HEK293T (cell line): Measurements from ENCODE around the gene GPR85.

Experiments
- CTCF ChIA-PET: fragments of 350-600 bp; formaldehyde crosslinking; extraction: SDS; loops from one replicate; lab custom pipeline; 2021; ENCODE audit warnings: antibody characterized with exemption, inconsistent platforms; lab: Yijun Ruan, JAX
- POLR2A ChIA-PET: fragments of 350-600 bp; formaldehyde crosslinking; extraction: SDS; loops from one replicate; lab custom pipeline; 2020; ENCODE audit warnings: antibody characterized with exemption, inconsistent platforms; lab: Yijun Ruan, JAX
- DNase-seq: peaks from one replicate; pipeline ENCODE4 v3.0.0; 2012; ENCODE audit warnings: mixed read lengths; ENCODE audit errors: extremely low spot score
- ARNT ChIP-seq: fragments of 450-650 bp; IDR thresholded peaks from 2 replicates; pipeline ENCODE4 v1.6.1; 2017; ENCODE audit warnings: mild to moderate bottlenecking
- BHLHE40 ChIP-seq: fragments of 450-650 bp; IDR thresholded peaks from 2 replicates; pipeline ENCODE4 v1.6.1; 2016; ENCODE audit warnings: mild to moderate bottlenecking, moderate library complexity, borderline replicate concordance
- CTBP1 ChIP-seq: fragments of 450-650 bp; IDR thresholded peaks from 2 replicates; pipeline ENCODE4 v1.6.1; 2016; ENCODE audit warnings: borderline replicate concordance
- ELF4 ChIP-seq: fragments of 450-650 bp; IDR thresholded peaks from 2 replicates; pipeline ENCODE4 v1.6.1; 2017; ENCODE audit warnings: antibody characterized with exemption
- FOXA1 ChIP-seq: fragments of 450-650 bp; IDR thresholded peaks from 2 replicates; pipeline ENCODE4 v1.6.1; 2016; ENCODE audit warnings: mild to moderate bottlenecking
- FOXK2 ChIP-seq: fragments of 450-650 bp; IDR thresholded peaks from 2 replicates; pipeline ENCODE4 v1.6.1; 2016; ENCODE audit warnings: mild to moderate bottlenecking
- FOXM1 ChIP-seq: fragments of 450-650 bp; IDR thresholded peaks from 2 replicates; pipeline ENCODE4 v1.6.1; 2017; ENCODE audit warnings: mild to moderate bottlenecking, borderline replicate concordance
- HDGF ChIP-seq: fragments of 450-650 bp; IDR thresholded peaks from 2 replicates; pipeline ENCODE4 v1.6.1; 2017; ENCODE audit warnings: antibody characterized with exemption, borderline replicate concordance
- L3MBTL2 ChIP-seq: fragments of 450-650 bp; conservative IDR thresholded peaks from 2 replicates; pipeline ENCODE4 v1.6.1; 2016; ENCODE audit warnings: mild to moderate bottlenecking
- LEF1 ChIP-seq: fragments of 450-650 bp; IDR thresholded peaks from 2 replicates; pipeline ENCODE4 v1.6.1; 2017; ENCODE audit warnings: mild to moderate bottlenecking, borderline replicate concordance
- NFRKB ChIP-seq: fragments of 450-650 bp; IDR thresholded peaks from 2 replicates; pipeline ENCODE4 v1.6.1; 2016; ENCODE audit warnings: mild to moderate bottlenecking, moderate library complexity
- SP1 ChIP-seq: fragments of 450-650 bp; IDR thresholded peaks from 2 replicates; pipeline ENCODE4 v1.6.1; 2017
- SUZ12 ChIP-seq: fragments of 450-650 bp; IDR thresholded peaks from 2 replicates; pipeline ENCODE4 v1.6.1; 2016; ENCODE audit warnings: mild to moderate bottlenecking
- TARDBP ChIP-seq: fragments of 450-650 bp; IDR thresholded peaks from 2 replicates; pipeline ENCODE4 v1.6.1; 2016
- ZNF384 ChIP-seq: fragments of 450-650 bp; IDR thresholded peaks from 2 replicates; pipeline ENCODE4 v1.6.1; 2016
- TF ChIP-seq, protein P1 (sequence below): fragments of 450-650 bp; IDR thresholded peaks from 2 replicates; pipeline ENCODE4 v1.6.1; 2016

Gene GPR85

DNA sequence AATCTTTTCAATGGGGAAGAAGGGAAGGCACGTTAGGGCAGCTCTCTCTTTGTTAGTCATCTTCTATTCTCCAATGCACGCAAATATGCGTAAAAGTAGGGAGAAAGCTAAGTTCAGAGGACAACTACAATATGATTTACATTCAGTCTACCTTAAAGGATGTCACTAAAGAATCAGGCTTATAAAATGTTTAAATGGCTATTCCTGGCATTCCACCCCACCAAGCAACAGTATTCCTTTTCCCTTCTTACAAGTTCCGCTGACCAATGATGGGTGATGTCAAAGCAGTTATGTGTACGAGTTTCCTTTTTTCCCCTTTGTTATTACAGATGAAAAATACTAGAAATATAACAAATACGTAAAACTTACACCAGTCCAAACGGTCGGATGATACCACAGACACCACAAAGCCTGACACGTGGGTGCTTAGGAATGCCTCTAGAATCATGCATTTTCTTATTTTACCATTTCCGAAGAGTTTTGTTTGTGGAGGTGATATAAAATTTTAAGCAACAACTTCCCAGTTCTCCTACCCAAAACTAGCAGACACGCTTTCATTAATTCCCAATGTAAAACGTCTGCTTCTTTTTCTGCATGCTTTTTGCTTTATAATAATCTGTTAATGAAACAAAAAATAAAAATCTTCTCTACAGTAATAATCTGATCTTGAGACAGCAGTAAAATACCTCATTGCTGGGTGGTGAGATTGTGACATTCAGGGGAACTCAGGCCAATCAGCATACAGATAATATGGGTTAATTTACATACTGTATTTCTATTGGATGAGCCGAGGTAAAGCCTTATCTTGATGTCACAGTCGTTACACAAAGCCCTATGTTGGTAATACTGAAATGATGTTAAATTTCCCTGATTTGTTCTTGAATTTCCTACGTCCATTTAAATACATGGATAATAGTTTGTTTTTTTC, 708 bp upstream of the GPR85 start:
- TF ChIP-seq NFRKB (no peak), FOXK2 (no peak), ARNT (no peak), LEF1 (no peak), FOXA1 (no peak), SUZ12 (no peak), ELF4 (no peak), CTBP1 (no peak), TARDBP (no peak), SP1 (no peak), L3MBTL2 (no peak), FOXM1 (no peak), HDGF (no peak), BHLHE40 (no peak), ZNF384 (no peak)
- TF ChIP-seq, protein P1, sequence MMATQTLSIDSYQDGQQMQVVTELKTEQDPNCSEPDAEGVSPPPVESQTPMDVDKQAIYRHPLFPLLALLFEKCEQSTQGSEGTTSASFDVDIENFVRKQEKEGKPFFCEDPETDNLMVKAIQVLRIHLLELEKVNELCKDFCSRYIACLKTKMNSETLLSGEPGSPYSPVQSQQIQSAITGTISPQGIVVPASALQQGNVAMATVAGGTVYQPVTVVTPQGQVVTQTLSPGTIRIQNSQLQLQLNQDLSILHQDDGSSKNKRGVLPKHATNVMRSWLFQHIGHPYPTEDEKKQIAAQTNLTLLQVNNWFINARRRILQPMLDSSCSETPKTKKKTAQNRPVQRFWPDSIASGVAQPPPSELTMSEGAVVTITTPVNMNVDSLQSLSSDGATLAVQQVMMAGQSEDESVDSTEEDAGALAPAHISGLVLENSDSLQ, result no peak
- DNase-seq, result peak; percentile 30
- POLR2A ChIA-PET, result interaction anchor here (0.6 to 1.6 kb wide), 4 partner anchors 7 to 748 kb away, joined by 3 to 5 read pairs (median 4); no protein-coding TSS in a partner anchor
- CTCF ChIA-PET, result no interaction called here

DNA sequence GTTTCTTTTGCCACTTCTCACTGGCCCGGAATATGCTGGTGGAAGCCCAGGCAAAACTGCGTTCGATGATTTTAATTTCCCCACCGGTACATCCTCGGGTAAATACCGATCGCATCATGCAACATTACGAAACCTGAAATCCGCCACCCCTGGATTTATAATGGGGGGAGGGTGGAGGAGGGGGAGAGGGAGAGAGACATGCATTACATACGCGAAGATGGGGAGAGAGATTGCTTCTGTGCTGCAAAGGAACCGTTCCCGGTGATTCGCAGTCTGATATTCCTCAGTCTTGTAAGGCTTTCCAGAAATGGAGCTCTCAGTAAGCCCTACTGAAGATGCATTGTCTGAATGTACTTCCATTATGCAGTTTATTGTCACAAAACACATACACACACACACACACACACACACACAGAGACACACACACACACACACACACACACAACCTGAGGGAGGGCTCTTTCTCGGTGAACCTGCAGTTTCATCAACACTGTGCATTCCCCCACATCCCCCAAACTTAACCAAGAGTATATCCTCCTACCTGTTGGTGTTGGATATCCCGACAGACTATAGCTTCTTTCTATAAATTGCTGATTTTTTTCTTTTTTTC, 741 bp downstream of the GPR85 start:
- CTCF ChIA-PET, result interaction anchor here (0.6 kb wide), 1 partner anchor 38 kb away, joined by 4 read pairs; no protein-coding TSS in a partner anchor
- TF ChIP-seq LEF1, result no peak
- TF ChIP-seq ZNF384, result peak; percentile 98
- TF ChIP-seq FOXK2, result no peak
- no peak for TF ChIP-seq ARNT
- TF ChIP-seq CTBP1, result no peak
- TF ChIP-seq, protein P1, result no peak
- TF ChIP-seq TARDBP, result no peak
- no peak for TF ChIP-seq FOXM1
- no peak for TF ChIP-seq NFRKB
- no peak for TF ChIP-seq HDGF
- no peak for TF ChIP-seq BHLHE40
- no peak for TF ChIP-seq ELF4
- TF ChIP-seq SUZ12, result no peak
- TF ChIP-seq SP1, result no peak
- TF ChIP-seq L3MBTL2, result peak; percentile 57; the same call in 1 of the 2 replicates
- no peak for TF ChIP-seq FOXA1
- POLR2A ChIA-PET, result interaction anchor here (0.9 to 1.6 kb wide), 5 partner anchors 9 to 146 kb away, joined by 4 to 5 read pairs (median 4); a partner anchor contains a TSS
- DNase-seq, result peak; percentile 19

GRCh38 chr7:113084496-113085172, 2.0 kb downstream of the GPR85 start:
- TF ChIP-seq L3MBTL2 (no peak), BHLHE40 (no peak), ARNT (no peak), FOXM1 (no peak), LEF1 (no peak), FOXK2 (no peak), CTBP1 (no peak), SP1 (no peak), FOXA1 (no peak), ELF4 (no peak), SUZ12 (no peak), ZNF384 (no peak), HDGF (no peak), NFRKB (no peak)
- TF ChIP-seq, protein P1, result no peak
- CTCF ChIA-PET, result no interaction called here
- no peak for DNase-seq
- POLR2A ChIA-PET, result no interaction called here

GRCh38 chr7:113083816-113084495, 2.7 kb downstream of the GPR85 start:
- DNase-seq, result no peak
- CTCF ChIA-PET, result no interaction called here
- TF ChIP-seq SP1 (no peak), ELF4 (no peak), FOXK2 (no peak), BHLHE40 (no peak), ZNF384 (no peak), CTBP1 (no peak), FOXA1 (no peak), L3MBTL2 (no peak), NFRKB (no peak), LEF1 (no peak), SUZ12 (no peak), ARNT (no peak)
- POLR2A ChIA-PET, result no interaction called here
